Renal cortex interstitium (tissue), 11 donors: ENCODE data around the gene RNF183. TPM values are rescaled to one million over a fixed set of nuclear protein-coding genes. Genes with fewer than 3 reads are reported as not detected.

Experiments used
- DNase-seq, 11 donors: peaks; one replicate each; pipeline ENCODE4 v3.0.0-alpha.2; 2013; ENCODE audit warnings: low read depth in 9 of 11, low spot score in 4 of 11; ENCODE audit errors: extremely low read depth in 1 of 11
- polyA plus RNA-seq, 3 donors: library from polyadenylated mRNA; unstranded; fragments of 120-200 nt; gene quantifications; one replicate each; pipeline ENCODE4 v1.2.1, GENCODE V29; 2013; ENCODE audit not compliant: insufficient read length in 3 of 3

Gene RNF183
- polyA plus RNA-seq, 3 donors: 4.6 to 10.7 (median 6.0) TPM

DNA sequence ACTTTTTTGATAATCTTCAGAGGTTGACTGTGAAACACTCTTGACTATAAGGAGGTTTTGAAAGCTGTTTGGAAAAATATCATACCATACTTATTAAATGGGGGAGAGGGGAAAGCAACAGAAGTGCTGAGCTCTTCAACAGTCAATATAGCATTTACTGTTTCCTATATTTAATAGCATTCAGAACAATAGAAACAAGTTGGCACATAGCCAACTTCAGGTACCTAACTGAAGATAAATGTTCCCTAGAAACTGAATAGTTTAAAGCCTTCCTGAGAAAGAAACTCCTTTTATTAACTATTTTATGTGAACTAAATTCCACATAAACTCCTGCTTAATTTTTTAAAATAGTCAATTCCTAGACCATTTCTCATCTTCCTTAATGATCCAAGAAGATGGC is 55.5 kb downstream of the RNF183 start:
- DNase-seq: no peak

Other genes starting within 250 kb of the RNF183 start
- gene ZFP37, start 246.7 kb downstream of the RNF183 start, polyA plus RNA-seq: 10 to 100 TPM; 11.1 to 13.5 (median 13.0) TPM
- gene SLC31A2, start 152.4 kb downstream of the RNF183 start, polyA plus RNA-seq: 1 to 10 TPM; 3.0 to 3.8 (median 3.0) TPM
- 10 to 100 TPM; 28.4 to 33.4 (median 30.2) TPM for gene FKBP15, start 82.1 kb downstream of the RNF183 start, polyA plus RNA-seq
- gene SLC31A1, start 81.8 kb downstream of the RNF183 start, polyA plus RNA-seq: 10 to 100 TPM; 25.0 to 29.0 (median 25.2) TPM
- 10 to 100 TPM; 34.3 to 46.4 (median 42.0) TPM for gene CDC26, start 27.8 kb downstream of the RNF183 start, polyA plus RNA-seq
- 10 to 100 TPM; 36.7 to 43.4 (median 37.7) TPM for gene PRPF4, start 27.7 kb downstream of the RNF183 start, polyA plus RNA-seq
- 1 to 10 TPM; 6.5 to 7.9 (median 7.7) TPM for gene WDR31, start 36.9 kb upstream of the RNF183 start, polyA plus RNA-seq
- gene BSPRY, start 46.2 kb upstream of the RNF183 start, polyA plus RNA-seq: 1 to 10 TPM; 8.0 to 9.9 (median 8.8) TPM
- gene HDHD3, start 73.6 kb upstream of the RNF183 start, polyA plus RNA-seq: 10 to 100 TPM; 27.1 to 51.5 (median 38.3) TPM
- gene ALAD, start 97.9 kb upstream of the RNF183 start, polyA plus RNA-seq: 10 to 100 TPM; 37.2 to 46.1 (median 41.7) TPM
- 10 to 100 TPM; 58.7 to 72.4 (median 66.4) TPM for gene POLE3, start 107.3 kb upstream of the RNF183 start, polyA plus RNA-seq
- 1 to 10 TPM in 1 of 3 donors, under 1 TPM in 2; 0.73 to 1.1 (median 0.82) TPM for gene C9orf43, start 107.4 kb upstream of the RNF183 start, polyA plus RNA-seq
- 10 to 100 TPM; 41.4 to 49.8 (median 45.1) TPM for gene RGS3, start 160.4 kb upstream of the RNF183 start, polyA plus RNA-seq